ENCODE measurements around the gene GPR141. TPM values are rescaled to one million over a fixed set of nuclear protein-coding genes. Genes with fewer than 3 reads are reported as not detected.

Gene GPR141
- polyA plus RNA-seq, 3 donors = 0.18 to 0.40 TPM; not detected in 1

DNA sequence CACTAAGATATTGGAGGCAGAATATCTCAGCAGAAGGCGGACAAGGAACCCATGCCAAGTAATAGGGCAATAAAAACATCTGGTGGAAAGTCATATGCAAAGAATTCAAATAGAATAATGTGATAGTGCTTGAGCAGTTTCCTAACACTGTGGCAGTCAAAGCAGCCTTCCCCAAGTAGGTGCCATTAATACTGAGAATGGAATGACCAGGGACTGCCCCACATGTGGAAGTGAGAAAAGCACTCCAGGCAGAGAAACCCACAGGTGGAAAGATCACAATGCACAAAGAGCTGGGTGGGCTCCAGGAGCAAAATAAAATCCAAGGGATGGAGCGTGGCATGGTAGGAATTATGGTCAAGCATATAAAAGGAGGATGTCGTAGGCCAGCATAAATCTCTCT is 100.4 kb downstream of the GPR141 start:
- no peak for DNase-seq

DNA sequence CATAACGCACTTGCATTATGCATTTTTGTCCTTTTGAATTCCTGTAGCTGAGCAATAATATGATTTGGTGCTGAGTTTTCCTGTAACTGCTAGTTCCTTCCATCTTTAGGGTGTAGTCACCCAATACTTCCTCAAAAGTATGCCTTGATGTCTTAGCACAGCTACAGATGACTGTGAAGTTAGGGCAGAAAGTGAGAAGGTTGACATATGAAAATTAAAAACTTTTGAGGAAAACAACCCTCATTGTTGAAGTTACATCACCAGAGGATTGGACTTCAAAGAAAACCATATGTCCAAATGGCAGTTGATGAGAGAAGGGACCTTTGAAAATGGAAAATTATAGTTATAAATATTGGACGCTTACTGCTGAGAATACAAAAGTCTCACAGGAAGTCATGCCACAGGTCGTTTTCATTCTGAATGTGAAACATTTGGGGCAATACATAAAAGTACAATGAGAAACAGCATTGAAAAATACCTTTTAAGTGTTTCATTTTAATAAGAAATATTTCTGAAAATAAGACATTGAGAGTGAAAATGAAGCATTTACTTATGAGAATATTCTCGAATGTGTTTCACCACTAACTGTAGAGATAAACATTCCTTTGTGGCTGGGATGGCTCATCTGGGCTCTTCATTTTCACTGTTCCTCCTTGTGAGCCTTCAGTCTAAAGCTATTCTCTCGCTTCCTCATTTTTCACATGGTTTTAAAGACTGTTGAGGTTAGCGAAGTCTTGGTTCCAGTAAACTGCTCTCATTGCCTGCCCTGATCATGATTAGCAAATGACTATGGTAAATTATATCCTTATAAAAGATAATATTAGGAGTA is 103.4 kb downstream of the GPR141 start:
- DNase-seq = no peak

Other genes with a start within 250 kb of the GPR141 start
- gene ELMO1, start 234.9 kb upstream of the GPR141 start, polyA plus RNA-seq (ENCODE audit: insufficient read length in 3 of 3) = 10 to 100 TPM; 11.1 to 11.8 (median 11.4) TPM
- gene NME8, start 164.8 kb downstream of the GPR141 start, polyA plus RNA-seq (ENCODE audit: insufficient read length in 3 of 3) = under 1 TPM; 0.11 to 0.53 (median 0.27) TPM
- 1 to 10 TPM; 2.1 to 2.4 (median 2.3) TPM for gene SFRP4, start 233.1 kb downstream of the GPR141 start, polyA plus RNA-seq (ENCODE audit: insufficient read length in 3 of 3)
- gene EPDR1, start 236.9 kb downstream of the GPR141 start, polyA plus RNA-seq (ENCODE audit: insufficient read length in 3 of 3) = 10 to 100 TPM; 19.0 to 20.0 (median 19.8) TPM

Measured in renal pelvis (tissue), 4 donors.